GM19043 (cell line): ENCODE measurements around the gene ARMC9.
"Not testable (repeated sequence)": the region's sequence is repeated elsewhere in the genome, so short reads cannot be mapped to it uniquely, and the experiment has no call there.

Experiments used
- ATAC-seq: cut with Tn5 transposase; IDR thresholded peaks from one replicate; pipeline ENCODE4 v1.9.1; 2021; ENCODE audit warnings: low read depth; ENCODE audit not compliant: unreplicated experiment

The ARMC9 gene, protein sequence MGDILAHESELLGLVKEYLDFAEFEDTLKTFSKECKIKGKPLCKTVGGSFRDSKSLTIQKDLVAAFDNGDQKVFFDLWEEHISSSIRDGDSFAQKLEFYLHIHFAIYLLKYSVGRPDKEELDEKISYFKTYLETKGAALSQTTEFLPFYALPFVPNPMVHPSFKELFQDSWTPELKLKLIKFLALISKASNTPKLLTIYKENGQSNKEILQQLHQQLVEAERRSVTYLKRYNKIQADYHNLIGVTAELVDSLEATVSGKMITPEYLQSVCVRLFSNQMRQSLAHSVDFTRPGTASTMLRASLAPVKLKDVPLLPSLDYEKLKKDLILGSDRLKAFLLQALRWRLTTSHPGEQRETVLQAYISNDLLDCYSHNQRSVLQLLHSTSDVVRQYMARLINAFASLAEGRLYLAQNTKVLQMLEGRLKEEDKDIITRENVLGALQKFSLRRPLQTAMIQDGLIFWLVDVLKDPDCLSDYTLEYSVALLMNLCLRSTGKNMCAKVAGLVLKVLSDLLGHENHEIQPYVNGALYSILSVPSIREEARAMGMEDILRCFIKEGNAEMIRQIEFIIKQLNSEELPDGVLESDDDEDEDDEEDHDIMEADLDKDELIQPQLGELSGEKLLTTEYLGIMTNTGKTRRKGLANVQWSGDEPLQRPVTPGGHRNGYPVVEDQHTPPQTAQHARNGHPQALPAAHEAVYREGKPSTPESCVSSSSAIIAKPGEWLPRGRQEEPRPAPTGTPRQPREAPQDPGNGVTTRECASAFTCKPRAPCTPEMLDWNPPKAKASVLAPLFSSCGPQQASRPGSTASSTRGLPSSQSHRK

DNA sequence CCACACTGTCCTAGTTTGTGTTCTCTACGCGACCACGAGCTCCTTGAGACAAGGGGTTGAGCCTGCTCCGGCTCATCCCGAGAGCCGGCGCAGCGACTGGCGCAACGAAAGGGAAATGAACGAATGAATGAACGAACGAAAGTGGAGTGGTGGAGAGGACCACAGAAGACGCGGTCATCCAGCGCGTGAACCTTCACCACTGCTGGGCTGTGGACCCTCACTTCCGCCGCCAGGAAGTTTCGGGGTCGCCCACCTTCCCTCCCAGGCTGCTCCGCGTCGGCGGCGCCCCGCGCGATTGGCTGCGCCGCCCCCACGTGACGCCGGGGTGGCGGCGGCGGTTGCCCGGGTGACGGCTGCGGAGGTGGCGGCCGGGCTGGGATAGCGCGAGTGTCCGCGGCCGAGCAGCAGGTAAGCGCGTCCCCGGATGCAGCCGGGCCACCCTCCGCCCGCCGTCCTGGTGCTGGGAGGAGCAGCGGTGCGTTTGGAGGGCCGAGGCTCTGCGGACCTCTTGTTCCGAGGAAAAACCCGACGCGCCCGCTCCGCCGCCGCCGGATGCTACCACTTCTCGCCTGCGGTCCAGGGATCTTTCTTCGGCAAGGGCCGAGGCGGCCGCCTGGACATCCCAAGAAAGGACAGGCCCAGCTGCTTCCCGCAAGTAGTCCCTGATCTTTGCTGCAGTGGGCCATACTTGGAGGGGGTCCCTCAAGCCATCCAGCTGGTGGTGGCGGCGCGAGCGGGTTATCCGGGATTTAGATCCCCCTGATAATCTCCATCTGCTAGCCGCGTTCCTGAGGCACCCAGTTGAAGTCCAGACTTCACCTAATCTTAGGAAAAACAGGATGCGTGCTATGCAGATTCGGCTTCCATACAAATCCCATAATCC, at the start of gene ARMC9:
Gene ARMC9, plus strand, starts transcription at position 341 of the 883 bp plus-strand sequence. CDS start 7,608 bp downstream, outside the sequence.
- ATAC-seq, result peak; percentile 95

DNA sequence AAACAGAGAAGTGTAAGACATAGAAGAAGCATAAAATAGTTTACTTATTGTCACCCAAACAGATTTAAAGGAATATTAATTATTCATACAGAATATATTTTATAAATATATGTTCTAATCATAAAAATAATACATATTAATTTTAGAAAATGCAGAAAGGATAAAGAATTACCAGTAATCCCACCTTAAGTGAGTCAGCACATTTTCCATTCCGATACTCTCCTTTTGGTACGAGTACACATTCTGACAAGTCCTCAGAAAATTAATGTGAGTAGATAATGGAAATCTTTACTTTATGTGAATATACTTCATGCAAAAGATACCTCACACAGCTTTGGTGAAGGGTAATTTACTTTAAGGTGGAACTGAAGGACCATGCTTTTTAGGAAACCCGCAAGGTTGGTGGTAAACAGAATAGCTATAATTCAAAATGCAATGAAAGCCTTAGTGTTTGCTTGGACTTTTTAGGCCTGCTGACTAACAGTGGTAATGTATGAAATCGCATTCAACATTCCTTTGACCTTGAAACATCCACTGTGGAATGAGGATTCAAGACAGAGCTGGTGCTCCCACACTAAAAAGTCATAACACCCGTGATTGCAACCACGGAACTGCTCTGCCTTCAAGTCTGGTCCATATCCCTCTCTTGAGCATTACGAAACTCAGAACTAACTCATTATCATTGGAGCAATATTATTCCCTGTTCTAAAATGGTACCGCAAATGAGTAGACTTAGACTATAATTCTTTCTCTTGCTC, 45.5 kb upstream of the ARMC9 start:
- ATAC-seq, result no peak

DNA sequence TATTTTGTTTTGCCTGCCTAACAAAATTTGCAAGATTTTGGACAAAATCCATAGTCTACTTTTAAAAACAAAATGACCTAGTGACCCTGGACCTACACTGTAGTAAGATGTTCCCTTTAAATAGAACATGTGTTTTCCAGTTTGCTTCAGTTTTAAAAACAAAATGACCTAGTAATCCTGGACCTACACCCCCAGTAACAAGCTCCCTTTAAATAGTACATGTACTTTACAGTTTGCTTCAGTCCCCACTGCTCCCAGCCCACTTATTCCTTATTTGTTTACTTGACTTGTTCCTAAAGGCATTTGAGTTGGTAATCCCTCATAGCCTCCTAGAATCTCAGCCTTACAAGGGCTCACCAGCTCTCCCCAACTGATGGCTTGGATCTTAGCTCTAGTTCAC, 39.1 kb upstream of the ARMC9 start:
- no peak for ATAC-seq

DNA sequence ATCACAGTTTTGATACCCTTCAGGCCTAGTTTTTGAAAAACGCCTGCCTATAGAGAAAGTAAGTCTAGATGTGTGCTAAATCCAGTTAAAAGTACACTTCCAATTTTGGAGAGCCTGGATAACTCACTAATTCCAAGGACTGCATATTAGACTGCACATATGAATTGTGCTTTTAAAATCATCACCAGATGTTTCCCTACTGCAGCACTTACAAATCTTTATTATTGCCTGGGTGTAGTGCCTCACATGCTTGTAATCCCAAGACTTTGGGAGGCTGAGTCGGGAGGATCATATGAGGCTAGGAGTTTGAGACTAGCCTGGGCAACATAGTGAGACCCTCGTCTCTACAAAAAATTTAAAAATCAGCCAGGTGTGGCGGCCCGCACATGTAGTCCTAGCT, 37.7 kb upstream of the ARMC9 start:
- no peak for ATAC-seq

DNA sequence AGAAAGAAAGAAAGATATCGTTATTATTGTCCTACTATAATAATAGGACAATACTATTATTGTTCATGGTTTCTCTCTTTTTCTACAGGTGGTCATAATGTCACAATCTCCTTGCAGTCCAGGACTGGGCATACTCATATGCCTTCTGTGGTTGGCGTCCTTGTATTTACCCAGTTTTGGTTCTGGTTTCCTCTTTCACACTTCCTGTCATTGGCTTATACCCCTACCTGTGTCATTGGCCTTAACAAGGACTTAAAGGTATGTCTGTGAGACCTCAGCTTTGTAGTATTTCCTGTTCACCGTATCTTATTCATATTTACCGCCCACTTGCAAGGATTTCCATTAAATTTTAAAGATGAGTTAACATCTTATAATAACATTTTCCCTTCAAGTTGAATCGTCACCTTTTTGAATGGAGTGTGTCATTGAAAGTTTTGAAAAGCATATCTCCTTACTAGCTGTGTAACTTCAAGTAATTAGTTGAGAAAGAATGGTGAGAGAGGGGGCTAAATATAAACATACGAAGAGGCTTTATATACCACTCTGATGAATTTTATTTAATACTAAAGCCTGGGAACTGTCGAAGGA, 37.1 kb upstream of the ARMC9 start:
- peak; percentile 66 for ATAC-seq

DNA sequence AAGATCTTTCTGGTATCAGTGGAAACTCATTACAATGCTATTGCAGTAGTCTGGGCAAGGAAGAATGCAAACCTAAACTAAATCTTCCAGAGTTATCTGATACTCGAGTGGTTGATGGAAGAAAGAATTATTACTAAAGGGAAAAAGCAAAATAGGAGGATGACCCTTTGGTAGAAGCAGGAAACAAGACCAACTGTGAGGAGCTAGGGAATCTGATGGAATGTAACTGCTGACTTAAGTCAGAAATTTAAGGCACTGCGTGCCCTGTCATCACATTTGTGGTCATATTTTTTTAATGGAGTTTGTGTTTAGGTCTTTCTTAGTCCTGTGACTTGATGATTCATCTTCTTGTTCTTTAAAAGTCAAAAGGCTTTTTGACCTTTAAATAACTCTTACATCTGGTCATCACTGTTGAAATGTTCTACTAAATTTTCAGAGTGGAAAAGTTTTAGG, 36.5 kb upstream of the ARMC9 start:
- no peak for ATAC-seq

DNA sequence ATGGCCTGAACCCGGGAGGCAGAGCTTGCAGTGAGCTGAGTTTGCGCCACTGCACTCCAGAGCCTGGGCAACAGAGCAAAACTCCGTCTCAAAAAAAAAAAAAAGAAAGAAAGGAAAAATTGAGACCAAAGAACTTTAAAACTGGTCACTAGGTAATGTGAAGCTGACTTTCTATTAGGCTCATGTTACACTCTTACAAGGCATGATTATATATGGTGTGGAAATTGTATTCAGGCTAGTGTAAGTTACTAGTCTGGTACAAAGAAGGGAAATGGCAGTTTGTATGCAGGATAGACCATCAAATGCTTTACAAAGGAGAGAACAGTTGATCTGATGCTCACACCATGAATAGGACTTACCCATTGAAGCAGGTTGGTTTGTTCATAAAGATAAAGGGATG, 35.4 kb upstream of the ARMC9 start:
- ATAC-seq, result no peak

DNA sequence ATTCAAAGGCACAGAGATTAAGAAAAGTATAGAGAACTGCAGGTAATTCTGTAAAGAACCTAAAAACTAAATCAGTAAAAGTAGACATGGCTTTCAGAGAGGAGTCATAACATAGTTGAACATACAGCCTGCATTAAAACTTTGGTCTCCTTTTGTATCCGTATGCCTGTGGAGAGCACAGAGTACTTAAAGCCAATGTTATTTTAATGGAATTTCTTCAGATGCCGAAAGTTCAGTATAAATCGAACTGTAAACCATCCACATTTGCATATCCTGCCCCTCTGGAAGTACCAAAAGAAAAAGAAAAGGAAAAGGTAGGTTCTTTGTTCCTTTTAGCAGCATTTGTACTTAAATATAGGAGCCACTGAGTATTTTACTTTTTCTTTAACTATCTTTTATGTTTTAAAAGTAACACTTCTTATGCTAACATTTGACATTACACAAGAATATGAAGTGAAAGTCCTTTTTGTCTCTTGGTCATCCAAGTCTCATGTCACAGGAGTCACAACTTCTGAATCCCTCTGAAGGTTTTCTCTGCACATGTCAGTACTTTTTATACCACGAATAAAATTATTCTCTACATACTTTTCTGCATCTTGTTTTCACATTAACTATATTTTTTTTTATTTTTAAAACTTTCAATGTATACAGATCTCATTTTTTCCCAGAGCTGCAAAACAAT, 34.9 kb upstream of the ARMC9 start:
- ATAC-seq, result no peak

DNA sequence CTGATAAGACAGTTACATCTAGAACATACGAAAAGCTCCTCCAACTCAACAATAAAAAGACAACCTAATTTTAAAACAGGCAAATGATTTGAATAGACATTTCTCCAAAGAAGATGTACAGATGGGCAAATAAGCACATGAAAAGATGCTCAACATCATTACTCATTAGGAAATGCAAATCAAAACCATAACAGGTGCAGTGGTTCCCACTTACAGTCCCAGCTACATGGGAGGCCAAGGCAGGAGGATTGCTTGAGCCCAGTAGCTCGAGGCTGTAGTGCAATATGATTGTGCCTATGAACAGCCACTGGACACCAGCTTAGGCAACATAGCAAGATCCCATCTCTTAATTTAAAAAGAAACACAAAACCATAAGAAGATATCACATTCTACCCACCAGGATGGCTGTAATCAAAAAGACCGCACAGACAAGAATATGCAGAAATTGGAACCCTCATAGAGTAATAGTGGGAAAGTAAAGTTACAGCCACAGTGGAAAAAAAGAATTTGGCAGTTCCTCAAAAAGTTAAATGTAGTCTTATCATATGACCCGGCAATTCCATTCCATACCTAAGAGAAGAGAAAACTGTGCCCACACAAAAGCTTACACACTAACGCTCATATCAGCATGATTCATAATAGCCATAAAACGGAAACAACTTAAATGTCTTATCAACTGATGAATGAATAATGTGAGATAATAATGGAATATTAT, 30.5 kb upstream of the ARMC9 start:
- no peak for ATAC-seq

DNA sequence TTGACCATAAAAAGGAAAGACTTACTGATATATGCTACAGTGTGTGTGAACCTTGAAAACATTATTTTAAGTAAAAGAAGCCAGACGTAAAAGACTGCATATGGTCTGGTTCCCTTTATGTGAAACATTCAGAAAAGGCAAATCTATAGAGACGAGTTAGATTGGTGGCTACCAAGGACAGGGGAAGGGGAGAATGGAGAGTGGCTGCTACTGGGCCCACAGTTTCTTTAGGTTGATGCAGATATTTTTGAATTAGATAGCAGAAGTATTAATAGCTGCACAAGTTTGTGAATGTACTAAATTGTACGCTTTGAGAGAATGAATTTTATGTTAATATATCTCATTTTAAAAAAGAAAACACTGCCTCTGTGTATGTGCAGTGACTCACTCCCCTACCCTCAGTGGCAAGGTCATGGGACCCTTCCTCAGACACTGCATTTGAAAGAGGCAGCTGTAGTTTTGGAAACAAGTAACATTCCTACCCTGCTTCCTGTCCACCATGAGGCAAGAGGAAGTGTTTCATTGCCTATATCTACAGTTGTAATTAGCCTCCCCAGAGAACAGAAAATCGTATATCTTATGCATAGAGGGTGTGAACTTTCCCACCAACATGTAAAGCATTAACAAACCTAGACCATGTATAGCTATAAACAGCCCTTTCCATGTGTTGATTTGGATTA, 29.8 kb upstream of the ARMC9 start:
- ATAC-seq, result no peak

DNA sequence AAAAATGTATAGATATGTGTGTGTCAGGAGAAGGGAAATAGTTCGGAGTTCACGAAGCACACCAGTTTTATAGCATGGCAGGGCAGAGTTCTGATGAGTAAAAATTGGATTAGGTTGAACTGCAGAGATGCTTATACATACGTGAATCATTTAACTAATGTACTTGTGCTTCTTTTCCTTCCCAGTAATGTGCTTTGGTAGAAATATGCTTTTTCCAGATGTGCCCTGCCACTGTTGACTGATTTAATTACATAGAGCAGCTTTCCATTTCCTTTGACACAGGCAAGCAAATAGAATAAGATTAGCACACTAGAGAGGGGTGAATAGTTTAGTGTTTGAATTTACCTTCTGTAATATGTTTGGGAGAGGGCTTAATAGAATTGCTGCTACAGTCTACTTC, 28.9 kb upstream of the ARMC9 start:
- no peak for ATAC-seq

DNA sequence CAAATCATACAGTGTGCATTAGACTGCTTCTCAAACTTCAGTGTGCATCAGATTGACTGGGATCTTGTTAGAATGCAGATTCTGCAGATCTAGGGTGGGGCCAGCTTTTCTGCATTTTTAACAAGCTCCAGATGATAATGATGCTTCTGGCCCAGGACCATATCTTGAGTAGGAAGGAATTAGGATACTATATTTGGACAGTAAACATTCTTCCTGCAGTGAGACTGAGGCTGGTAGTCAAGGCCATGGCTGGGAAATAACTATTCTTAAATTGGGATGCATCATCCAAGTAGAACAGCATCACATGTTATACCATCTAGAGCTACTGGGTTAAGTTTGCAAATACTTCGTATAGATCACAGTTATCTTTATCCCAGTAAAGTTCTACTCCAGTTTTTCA, 28.4 kb upstream of the ARMC9 start:
- no peak for ATAC-seq

DNA sequence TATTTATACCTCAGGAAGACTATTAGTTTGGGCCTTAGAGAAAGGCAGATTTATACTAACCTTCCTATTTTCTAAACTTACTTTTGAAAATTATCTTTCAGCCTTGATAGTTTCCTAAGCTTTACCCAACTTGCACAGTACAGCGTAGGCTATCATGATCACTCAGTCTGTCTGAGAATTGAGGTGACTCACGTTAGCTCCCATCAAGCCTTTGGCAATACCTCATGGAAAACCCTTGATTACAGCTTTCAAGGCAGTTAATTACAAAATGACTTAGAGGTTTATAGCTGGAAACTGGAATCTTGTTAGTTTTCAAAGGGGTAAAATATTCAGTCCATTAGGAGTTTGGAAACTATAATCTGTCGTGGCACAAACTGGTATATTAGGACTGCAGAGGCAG, 26.4 kb upstream of the ARMC9 start:
- no peak for ATAC-seq

DNA sequence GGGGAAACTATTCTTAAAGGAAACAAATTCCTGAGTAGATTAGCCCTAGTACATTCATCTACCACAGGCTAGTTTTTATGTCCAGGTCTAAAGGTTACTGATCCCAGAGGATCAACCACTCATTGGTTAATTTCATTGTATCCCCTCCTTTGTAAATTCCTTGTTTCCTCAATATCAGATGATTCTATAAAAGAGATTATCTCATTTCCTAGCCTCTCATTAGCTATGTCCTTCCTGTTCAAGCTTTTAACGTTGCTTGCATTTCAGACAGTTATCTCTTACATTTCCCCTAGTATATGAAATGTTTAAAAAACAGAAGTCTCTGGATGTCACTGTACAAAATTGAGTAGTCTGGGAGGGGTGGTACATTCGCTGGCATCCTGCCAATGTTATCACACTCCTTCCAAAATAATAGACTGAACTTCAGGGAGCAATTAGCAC, 24.2 kb upstream of the ARMC9 start:
- ATAC-seq, result no peak

DNA sequence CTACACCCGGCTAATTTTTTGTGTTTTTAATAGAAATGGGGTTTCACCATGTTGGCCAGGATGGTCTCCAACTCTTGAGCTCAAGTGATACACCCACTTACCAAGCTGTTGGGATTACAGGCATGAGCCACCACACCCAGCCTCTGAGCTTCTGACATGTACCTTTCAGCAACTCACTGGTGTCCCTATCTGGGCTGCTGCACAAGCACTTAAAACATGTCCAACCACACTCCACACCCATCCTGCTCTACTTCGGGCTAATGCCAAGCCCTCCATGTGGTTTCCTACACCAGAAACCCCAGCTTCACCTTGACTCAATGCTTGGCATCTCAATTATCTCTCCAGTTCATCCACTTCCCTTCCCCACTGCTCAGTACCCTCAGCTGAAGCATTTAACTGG, 22.4 kb upstream of the ARMC9 start:
- ATAC-seq, result no peak

DNA sequence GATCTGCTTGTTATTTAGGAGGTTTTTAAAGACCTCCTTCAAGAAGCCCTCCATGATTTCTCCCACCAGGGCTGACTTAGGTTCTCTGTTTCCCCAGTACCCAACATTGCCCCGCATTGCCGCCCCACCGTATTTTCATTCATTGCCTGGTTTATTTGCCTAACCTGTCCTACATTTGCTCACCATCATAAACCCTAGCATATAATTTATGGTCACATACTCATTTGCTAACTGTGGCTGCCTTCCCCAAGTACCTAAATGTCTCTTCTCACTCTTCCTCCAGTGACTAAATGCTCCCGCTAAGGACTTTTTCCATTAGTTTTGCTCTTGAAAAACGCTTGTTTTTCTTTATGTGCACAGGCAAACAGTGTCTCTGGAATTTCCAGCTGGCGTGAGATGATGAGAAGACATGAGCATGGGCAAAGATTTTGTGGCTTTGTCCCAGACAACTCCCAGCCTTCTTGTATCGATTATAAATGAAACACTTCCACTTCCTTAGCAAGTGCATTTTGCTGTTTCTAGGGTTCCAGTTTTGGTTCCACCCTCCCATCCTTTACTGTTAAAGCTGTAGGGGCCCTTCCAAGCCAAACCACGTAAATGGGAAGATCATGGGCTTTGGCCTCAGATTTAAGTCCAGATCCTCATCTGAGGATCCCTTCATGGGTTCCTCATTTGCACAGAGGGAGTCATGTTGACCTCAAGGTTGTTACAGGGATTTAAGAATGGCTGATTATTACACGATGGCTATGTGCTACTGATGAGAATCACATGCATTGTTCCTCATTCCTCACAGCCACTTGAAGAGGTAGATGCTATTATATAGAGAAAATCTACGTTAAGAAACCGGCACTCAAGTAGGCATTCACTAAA, 21.0 kb upstream of the ARMC9 start:
- no peak for ATAC-seq

DNA sequence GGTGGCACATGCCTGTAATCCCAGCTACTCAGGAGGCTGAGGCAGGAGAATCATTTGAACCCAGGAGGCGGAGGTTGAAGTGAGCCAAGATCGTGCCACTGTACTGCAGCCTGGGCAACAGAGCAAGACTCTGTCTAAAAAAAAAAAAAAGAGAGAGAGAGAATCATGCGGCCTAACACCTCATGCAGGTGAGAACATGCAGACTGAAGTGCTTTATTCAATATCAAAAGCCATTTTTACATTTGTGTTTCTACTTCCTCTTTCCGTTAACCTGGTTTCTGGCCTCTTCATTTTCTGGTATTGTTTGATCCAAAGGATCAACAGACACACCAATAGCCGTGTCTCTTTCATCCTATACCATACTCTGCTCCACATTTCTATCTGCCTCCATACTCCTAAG, 19.6 kb upstream of the ARMC9 start:
- ATAC-seq, result not testable (repeated sequence)
